Fibroblast of villous mesenchyme (primary cell): Measurements from ENCODE around the gene P2RX3. TPM values are rescaled to one million over a fixed set of nuclear protein-coding genes. Genes with fewer than 3 reads are reported as not detected.

Experiments
- DNase-seq: peaks from one replicate; pipeline ENCODE4 v3.0.0-alpha.2; 2010; ENCODE audit warnings: low read depth
- H3K4me3 ChIP-seq: 2 replicates; pipeline ENCODE4 v1.5.1; 2011; ENCODE audit warnings: low read depth, mild to moderate bottlenecking, low read length
- total RNA-seq: library from RNA; depleted of rRNA; stranded (reverse); fragments of >200 nt; gene quantifications from 2 replicates; pipeline ENCODE4 v1.2.3, GENCODE V29; 2012
- TF ChIP-seq, protein P1 (sequence below): IDR thresholded peaks from 2 replicates; pipeline ENCODE4 v1.5.1; 2012; ENCODE audit warnings: low read depth, mild to moderate bottlenecking, low read length; ENCODE audit not compliant: insufficient read depth

The P2RX3 gene
- total RNA-seq, 1 donor, result not detected

DNA sequence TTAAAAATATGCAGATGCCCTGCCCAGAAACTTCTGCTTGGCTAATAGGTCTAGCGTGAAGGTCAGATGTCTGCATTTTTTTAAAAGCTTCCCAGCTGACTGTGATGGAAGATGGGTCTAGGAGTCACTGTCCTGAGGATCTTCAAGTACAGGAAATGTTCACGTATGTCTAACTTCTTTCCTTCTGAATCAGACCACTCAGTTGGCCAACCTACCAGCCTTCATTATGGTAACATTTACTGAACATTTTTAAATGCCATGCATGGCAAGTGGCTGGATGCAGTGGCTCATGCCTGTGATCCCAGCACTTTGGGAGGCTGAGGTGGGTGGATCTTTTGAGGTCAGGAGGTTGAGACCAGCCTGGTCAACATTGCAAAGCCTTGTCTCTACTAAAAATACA lies 53.4 kb downstream of the P2RX3 start:
- no peak overlapping the region for H3K4me3 ChIP-seq
- TF ChIP-seq, protein P1, sequence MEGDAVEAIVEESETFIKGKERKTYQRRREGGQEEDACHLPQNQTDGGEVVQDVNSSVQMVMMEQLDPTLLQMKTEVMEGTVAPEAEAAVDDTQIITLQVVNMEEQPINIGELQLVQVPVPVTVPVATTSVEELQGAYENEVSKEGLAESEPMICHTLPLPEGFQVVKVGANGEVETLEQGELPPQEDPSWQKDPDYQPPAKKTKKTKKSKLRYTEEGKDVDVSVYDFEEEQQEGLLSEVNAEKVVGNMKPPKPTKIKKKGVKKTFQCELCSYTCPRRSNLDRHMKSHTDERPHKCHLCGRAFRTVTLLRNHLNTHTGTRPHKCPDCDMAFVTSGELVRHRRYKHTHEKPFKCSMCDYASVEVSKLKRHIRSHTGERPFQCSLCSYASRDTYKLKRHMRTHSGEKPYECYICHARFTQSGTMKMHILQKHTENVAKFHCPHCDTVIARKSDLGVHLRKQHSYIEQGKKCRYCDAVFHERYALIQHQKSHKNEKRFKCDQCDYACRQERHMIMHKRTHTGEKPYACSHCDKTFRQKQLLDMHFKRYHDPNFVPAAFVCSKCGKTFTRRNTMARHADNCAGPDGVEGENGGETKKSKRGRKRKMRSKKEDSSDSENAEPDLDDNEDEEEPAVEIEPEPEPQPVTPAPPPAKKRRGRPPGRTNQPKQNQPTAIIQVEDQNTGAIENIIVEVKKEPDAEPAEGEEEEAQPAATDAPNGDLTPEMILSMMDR, result no peak

DNA sequence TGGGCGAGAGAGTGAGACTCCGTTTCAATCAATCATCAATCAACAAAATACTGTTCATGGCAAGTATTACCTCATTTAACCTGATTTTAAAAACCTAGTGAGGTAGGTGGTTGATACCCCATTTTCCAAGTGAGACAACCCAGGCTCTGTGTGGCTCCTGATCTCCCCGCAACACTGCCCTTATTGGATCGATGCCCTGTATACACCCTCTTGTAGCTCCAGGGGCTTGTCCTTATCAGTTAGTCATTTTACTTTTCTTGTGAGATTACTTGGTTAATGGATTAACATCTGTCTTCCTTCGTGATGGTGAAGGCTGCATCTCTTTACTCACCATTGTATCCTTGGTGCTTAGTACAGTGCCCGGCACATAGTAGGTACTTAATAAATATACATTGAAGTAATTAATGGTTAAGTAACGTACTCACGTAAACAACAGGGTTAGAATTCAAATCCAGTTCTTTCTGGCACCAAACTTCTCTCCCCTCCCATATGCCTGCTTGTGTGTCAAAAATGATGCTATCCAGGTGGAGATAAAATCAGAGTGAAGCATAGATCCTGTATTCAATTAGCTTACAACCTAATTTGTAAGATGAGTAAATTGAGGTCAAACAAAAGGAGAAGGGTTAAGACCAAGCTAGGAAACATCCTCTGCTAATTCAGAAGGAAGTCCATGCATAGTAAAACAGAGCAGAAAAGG lies 54.1 kb downstream of the P2RX3 start:
- TF ChIP-seq, protein P1, result no peak
- DNase-seq, result no peak

More for the DNA sequence above, 53.4 kb downstream of the P2RX3 start:
- DNase-seq, result no peak

DNA sequence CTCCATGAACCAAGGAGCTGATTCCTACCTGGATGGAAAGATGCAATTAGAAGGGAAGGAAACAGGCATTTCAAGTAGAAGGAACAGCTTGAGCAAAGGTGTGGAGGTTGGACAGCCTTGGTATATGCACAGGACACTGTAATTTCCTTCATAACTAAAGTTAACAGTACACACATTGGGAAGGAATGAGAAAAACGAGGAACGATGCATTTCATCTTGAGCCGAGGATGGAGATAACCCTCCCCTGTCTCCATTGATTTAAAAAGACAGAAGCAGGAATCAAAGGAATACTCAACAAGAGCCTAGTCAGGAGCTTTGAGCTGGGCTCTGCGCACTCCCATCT lies 54.6 kb downstream of the P2RX3 start:
- H3K4me3 ChIP-seq, result no peak overlapping the region
- TF ChIP-seq, protein P1, result no peak
- DNase-seq, result no peak

More for the DNA sequence above, 54.1 kb downstream of the P2RX3 start:
- H3K4me3 ChIP-seq, result no peak overlapping the region

DNA sequence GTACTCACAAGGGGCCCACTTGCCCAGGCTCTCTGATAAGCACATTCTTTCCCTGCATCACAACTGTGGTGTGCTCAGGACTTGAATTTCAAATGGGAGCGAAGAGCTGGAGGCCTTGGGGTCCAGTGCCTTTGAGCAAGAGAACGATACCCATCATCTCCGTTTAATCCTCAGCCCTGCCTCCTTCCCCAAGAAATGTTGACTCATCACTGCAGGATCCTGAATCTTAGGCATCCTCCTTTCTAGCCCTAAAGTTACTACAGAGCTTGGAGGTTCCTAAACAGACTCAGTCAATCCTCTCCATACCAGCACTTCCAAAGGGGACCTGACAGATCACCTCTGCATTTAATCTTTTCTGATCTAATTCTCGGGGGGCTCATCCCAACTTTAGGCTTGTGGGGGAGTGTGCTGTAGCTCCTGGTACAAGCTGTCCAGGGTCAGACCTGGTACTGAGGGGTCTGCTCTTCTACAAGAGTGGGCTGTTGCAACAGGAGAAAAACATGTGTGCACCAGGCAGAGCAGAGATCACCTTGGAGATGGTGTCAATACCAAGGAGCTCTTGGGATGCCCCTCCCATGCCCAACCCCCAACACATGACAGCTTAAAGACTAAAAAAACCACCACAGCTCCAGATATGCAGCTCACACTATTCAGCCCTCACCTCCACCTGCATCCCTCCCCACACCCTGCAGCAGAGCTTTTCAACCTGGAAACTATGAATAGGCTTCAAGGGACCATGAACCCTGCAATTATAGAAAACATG lies 56.2 kb downstream of the P2RX3 start:
- no peak for DNase-seq
- TF ChIP-seq, protein P1, result no peak
- H3K4me3 ChIP-seq, result no peak overlapping the region

DNA sequence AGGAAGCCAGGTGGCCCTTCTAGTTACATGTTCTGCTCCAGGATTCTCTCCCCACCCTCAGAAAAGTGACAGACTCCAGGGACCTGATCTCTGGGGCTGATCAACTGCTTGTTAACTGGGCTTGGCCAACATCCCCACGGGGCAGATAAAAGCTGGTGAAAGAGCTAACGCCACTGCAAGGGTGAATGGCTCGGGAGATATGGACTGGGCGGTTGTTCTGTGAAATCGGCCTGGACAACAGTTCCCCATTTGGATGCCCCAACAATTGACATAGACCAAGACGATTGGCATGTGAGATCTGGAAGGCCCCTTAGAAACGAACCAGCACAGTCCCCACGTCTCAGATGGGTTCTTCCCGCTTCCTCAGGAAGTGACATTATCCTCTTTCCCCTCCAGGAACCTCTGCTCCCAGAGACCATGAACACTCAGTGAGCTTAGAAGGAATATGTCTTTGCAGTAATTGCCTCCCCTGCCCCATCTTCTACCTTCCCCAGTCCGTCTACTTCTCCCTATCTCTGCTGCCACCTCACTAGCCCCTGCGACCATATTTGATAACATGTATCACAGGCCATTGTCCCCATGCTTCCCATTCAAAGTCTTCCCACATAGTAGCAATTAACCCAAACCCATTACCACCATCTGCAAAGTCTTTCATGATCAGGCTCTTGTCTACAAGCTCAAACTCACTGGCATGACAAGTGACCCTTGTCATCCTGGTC lies 57.9 kb downstream of the P2RX3 start:
- DNase-seq, result no peak
- H3K4me3 ChIP-seq, result no peak overlapping the region
- TF ChIP-seq, protein P1, result no peak

DNA sequence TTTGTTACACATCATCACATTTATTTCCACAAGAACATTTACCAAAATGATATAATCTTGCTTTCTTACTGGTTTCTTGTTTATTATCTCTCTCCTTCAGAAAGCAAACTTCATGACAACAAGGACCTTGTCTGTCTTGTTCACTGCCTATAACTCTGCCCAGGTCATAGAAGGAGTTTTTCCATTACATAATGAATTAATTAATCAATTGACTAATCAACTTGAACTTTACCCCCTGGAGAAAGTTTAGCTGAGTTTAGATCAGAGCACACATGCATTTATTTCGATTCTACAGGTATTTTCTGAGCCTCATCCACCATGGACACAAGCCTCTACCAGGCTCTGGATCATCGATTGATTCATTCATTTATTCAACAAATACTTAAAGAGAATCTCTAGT lies 58.6 kb downstream of the P2RX3 start:
- TF ChIP-seq, protein P1, result no peak
- DNase-seq, result no peak
- no peak overlapping the region for H3K4me3 ChIP-seq
